Right cardiac atrium (tissue), 5 donors: ENCODE measurements around the gene SLC15A3. TPM values are rescaled to one million over a fixed set of nuclear protein-coding genes. Genes with fewer than 3 reads are reported as not detected.
A peak's percentile ranks its signal among the peaks of the same experiment; 100 is the strongest.

Experiments
- ATAC-seq, 2 donors: fragments of 200-7000 bp; cut with Tn5 transposase; one replicate each; pipeline versions ENCODE4 v1.8.0 to v1.9.1; 2020; ENCODE audit warnings: moderate library complexity in 2 of 2, mild to moderate bottlenecking in 1 of 2
- DNase-seq, 3 donors: peaks; one replicate each; pipeline ENCODE4 v3.0.0-alpha.2; 2020
- H3K27ac ChIP-seq: one replicate; pipeline ENCODE4 v1.5.1; 2013; ENCODE audit warnings: mild to moderate bottlenecking, low read length, control low read depth, moderate library complexity
- H3K27me3 ChIP-seq: one replicate; pipeline ENCODE4 v1.6.1; 2013; ENCODE audit not compliant: control insufficient read depth, insufficient read depth
- H3K4me1 ChIP-seq: one replicate; pipeline ENCODE4 v1.6.1; 2013; ENCODE audit warnings: low read length; ENCODE audit not compliant: control insufficient read depth, insufficient read depth
- H3K4me3 ChIP-seq: one replicate; pipeline ENCODE4 v1.5.1; 2013; ENCODE audit warnings: low read length, control low read depth
- H3K9me3 ChIP-seq: one replicate; pipeline ENCODE4 v1.6.1; 2013; ENCODE audit warnings: low read length; ENCODE audit not compliant: control insufficient read depth
- WGBS: extraction: QIAGEN DNeasy Blood & Tissue Kit; methylation state at CpG from one replicate; pipeline ENCODE4 v1.1.7; 2013; 5-methylcytosine and 5-hydroxymethylcytosine counted together
- intact Hi-C, 4 donors: fragments of 100-400 bp; cut with DNase I; formaldehyde crosslinking; loops; one replicate each; pipeline versions ENCODE4 v1.11.0 to v1.14.0; 2022 to 2023
- polyA plus RNA-seq: library from polyadenylated mRNA; stranded (reverse); fragments of 200-250 nt; gene quantifications from one replicate; pipeline ENCODE4 v1.2.3, GENCODE V29; 2013
- total RNA-seq, 4 donors: library from RNA; stranded (reverse); fragmentation: NEBNext Ultra II Directional; extraction: Animal tissue kit (Norgen Biotek cat#: 25700); gene quantifications; one replicate each; pipeline ENCODE4 v1.2.1, GENCODE V29; 2021
- donor health status: healthy with polysubstance abuse.
- donor health status: DM: no; HTN: yes; CAD: no.
- donor health status: DM: no; HTN: no; CAD: no.
- donor health status: DM: no; HTN: yes; CAD: no; lungs with severe emphysema.
- donor health status: DM: yes; HTN: yes; CAD: no.

SLC15A3 gene
- total and polyA plus RNA-seq, 5 donors: 17.4 to 24.7 (median 23.2) TPM

- peaks cover 2% of the 10 kb centered on the region for H3K4me1 ChIP-seq
- intact Hi-C loops: no loop called here
These were observed 6.7 kb downstream of the SLC15A3 start for GRCh38 chr11:60945295-60945667.

DNA sequence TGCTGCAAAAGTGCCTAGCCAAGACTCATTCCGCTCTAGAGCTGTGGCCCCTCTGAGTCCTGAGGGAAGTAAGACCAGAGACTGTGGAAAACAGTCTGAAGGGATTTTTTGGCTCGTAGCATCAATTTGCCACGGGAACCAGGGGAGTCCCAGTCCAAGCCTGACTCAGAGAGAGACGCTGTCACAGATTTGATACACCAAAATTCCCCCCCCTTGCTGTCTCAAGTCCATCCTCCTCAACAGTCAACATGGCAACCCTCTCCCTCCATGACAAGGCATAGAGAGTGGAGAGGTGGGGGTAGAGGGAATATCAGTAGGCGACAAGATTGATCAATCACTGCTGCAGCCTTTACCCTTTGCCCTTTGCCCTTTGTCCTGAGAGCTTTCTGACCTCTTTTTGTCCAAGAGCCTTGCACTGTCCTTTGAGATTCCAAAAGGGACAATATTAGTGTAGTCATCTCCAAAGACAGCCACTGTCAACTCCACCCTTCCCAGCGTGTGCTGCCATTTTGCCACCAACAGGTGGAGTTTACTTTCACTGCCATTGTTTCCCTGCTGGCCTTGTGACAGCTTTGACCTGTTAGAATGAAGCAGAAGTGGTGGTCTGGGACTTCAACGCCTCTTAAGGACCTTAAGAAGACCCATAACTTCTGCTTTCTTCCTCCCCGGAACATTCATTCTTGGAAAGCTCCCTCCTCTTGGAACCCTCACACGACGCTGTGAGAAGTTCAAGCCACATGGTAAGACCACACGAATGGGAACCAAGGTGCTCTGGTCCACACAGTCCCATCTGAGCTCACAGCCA, 7.3 kb downstream of the SLC15A3 start:
- peak in 1 of 3 donors; percentile 23 for DNase-seq
- H3K9me3 ChIP-seq: no peaks in the 10 kb centered on the region
- H3K4me1 ChIP-seq: peaks cover 2% of the 10 kb centered on the region
- no peak overlapping the region for H3K27ac ChIP-seq
- intact Hi-C loops: no loop called here
- no peaks in the 10 kb centered on the region for H3K27me3 ChIP-seq
- no peak overlapping the region for H3K4me3 ChIP-seq
- WGBS: 85% methylated on average over 11 of the region's 11 CpGs
- ATAC-seq: no peak

More at GRCh38 chr11:60945295-60945667, 6.7 kb downstream of the SLC15A3 start:
- Histone ChIP-seq H3K27ac (no peak overlapping the region), H3K4me3 (no peak overlapping the region), H3K9me3 (no peaks in the 10 kb centered on the region), H3K27me3 (no peaks in the 10 kb centered on the region)
- WGBS: 73% methylated on average over 5 of the region's 5 CpGs
- DNase-seq (peak in 1 of 3 donors; percentile 14), ATAC-seq (no peak)

GRCh38 chr11:60942970-60943565, 8.9 kb downstream of the SLC15A3 start:
- ATAC-seq: no peak
- peak in 1 of 3 donors; percentile 30 for DNase-seq
- Histone ChIP-seq H3K27me3 (no peaks in the 10 kb centered on the region), H3K27ac (no peak overlapping the region), H3K4me3 (no peak overlapping the region), H3K4me1 (no peaks in the 10 kb centered on the region), H3K9me3 (no peaks in the 10 kb centered on the region)
- WGBS: 62% methylated on average over 9 of the region's 9 CpGs
- intact Hi-C loops: no loop called here

DNA sequence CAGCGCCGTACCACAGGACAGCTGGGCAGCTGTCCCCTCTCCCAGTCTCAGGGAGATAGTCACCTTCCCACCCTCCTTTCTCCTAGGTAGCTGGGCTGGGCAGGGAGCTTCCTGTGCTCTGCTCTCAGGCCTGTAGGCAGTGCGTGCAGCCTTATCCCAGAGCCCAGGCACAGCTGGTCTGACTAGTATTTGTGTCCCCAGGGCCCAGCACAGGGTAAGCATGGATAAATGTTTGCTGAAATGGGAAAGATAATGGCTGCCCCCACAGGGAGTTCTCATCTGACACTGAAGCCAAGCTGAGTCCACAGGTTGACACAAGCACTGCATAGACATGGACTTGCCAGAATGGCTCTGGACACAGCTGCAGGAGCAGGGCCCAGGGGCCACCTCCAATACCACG, 9.8 kb downstream of the SLC15A3 start:
- Histone ChIP-seq H3K27ac (no peak overlapping the region), H3K27me3 (no peaks in the 10 kb centered on the region), H3K4me3 (no peak overlapping the region), H3K9me3 (no peaks in the 10 kb centered on the region), H3K4me1 (no peaks in the 10 kb centered on the region)
- intact Hi-C loops: no loop called here
- DNase-seq (peak in 1 of 3 donors; percentile 31), ATAC-seq (no peak)
- 83% methylated on average over 4 of the region's 4 CpGs for WGBS

DNA sequence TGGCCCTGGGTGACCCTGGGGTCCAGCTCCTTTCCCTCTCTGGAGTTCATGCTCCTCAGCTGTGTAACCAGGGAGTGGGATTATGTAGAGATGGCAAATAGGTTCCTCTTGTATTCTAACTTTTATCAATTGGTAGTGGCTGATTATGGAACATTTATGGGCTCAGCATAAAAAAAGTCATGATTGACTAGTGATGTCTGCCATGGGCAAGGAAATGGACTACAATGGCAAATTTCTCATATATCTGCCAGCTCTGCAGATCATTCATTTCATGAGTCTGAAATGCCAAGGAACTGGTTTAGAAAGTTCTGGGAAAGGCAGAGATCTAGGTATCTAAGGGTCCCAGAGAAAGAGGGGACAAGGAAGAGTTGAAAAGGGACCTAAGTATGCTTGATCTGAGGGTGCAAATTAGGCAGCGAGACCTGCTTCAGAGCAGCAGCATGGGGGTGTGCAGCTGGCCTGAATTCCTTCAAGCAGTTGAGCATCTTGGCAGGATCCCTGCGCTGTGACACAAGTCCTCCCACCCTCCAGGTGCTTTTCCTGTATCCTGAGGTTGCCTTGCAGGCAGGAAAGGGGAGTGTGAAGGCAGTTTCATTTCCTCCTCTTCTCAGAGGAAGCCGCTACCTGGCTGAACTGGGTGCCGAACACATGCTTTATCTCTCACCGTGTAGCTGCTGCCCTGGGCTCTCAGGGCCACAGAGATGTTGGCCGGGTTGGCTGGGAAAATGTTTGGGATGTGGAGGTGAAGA, 10.4 kb downstream of the SLC15A3 start:
- no peak overlapping the region for H3K4me3 ChIP-seq
- ATAC-seq (no peak), DNase-seq (no peak)
- intact Hi-C loops: no loop called here
- no peaks in the 10 kb centered on the region for H3K4me1 ChIP-seq
- no peak overlapping the region for H3K27ac ChIP-seq
- no peaks in the 10 kb centered on the region for H3K9me3 ChIP-seq
- WGBS: 76% methylated on average over 6 of the region's 6 CpGs
- no peaks in the 10 kb centered on the region for H3K27me3 ChIP-seq

- ATAC-seq: no peak
- no peaks in the 10 kb centered on the region for H3K4me1 ChIP-seq
These were observed 12.1 kb downstream of the SLC15A3 start for GRCh38 chr11:60939855-60940254.

DNA sequence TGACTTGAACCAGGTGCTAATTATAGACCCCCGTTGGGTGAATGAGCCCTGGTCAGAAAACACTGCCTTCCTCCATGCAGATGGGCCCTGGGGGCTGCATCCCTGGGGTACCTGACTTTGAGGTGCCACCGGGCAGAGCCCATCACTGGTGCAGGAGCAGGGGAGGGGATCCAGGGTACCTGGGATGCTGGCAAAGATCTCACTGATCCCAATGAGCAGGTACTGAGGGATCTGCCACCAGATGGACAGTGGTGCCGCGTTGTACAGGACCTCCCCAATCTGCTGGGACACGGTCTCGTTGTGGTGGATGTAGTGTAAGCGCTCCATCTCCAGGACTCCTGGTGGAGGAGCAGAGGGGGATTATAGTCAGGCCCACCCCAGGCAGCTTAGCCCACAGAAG, 12.7 kb downstream of the SLC15A3 start:
- WGBS: 90% methylated on average over 7 of the region's 7 CpGs
- Histone ChIP-seq H3K4me3 (no peak overlapping the region), H3K27me3 (no peaks in the 10 kb centered on the region), H3K4me1 (no peaks in the 10 kb centered on the region), H3K9me3 (no peaks in the 10 kb centered on the region), H3K27ac (no peak overlapping the region)
- intact Hi-C loops: no loop called here
- ATAC-seq: no peak
- DNase-seq: peak in 1 of 3 donors; percentile 17

More at GRCh38 chr11:60939855-60940254, 12.1 kb downstream of the SLC15A3 start:
- intact Hi-C loops: no loop called here
- WGBS: 55% methylated on average over 2 of the region's 2 CpGs
- Histone ChIP-seq H3K27ac (no peak overlapping the region), H3K27me3 (no peaks in the 10 kb centered on the region), H3K4me3 (no peak overlapping the region), H3K9me3 (no peaks in the 10 kb centered on the region)
- no peak for DNase-seq

DNA sequence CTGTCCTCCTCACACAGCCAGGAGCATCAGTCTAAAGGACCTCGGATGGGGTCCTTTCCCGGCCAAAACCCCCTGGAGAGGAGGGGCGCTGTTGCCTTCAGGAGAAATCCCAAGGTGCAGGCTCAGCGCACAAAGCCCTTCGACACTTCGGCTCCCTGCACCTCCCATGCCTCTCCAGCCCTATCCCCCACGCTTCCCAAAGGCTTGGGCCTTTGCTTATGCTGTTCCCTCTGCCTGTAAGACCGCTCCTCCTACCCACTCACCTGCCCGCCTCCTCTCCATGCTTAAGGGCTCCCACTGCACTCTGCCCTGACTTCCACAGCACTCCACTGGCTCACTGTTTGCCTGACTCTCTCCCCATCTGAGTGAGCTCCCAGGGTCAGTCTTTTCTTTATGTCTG, 13.5 kb downstream of the SLC15A3 start:
- ATAC-seq (no peak), DNase-seq (no peak)
- Histone ChIP-seq H3K27me3 (no peaks in the 10 kb centered on the region), H3K4me1 (no peaks in the 10 kb centered on the region), H3K27ac (no peak overlapping the region), H3K9me3 (no peaks in the 10 kb centered on the region), H3K4me3 (no peak overlapping the region)
- WGBS: 87% methylated on average over 9 of the region's 9 CpGs
- intact Hi-C loops: no loop called here

GRCh38 chr11:60937811-60938210, 14.2 kb downstream of the SLC15A3 start:
- H3K27ac ChIP-seq: no peak overlapping the region
- DNase-seq (peak in 1 of 3 donors; percentile 31), ATAC-seq (no peak)
- 93% methylated on average over 8 of the region's 8 CpGs for WGBS
- H3K4me1 ChIP-seq: no peaks in the 10 kb centered on the region
- intact Hi-C loops: no loop called here
- no peak overlapping the region for H3K4me3 ChIP-seq
- no peaks in the 10 kb centered on the region for H3K27me3 ChIP-seq
- no peaks in the 10 kb centered on the region for H3K9me3 ChIP-seq

DNA sequence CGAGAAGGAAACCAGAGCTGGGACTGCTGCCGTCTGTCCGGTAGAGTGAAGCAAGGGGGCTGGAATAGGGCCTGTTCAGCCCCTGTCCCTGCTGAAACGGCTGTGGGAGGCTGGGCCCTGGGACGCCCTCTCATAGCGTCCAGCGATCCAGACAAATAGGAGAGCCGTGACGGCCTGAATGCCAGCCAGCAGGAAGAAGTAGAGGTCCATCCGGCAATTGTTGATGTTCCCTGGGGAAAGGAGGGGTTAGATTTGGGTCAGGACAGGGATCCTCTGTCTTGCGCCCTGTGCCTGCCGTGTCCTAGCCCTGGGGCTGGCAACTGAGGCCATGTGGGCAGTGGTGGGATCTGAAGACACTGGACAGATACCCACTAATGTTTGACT, 14.8 kb downstream of the SLC15A3 start:
- Histone ChIP-seq H3K4me1 (no peaks in the 10 kb centered on the region), H3K9me3 (no peaks in the 10 kb centered on the region), H3K4me3 (no peak overlapping the region), H3K27ac (peak overlapping the region; percentile 14), H3K27me3 (no peaks in the 10 kb centered on the region)
- intact Hi-C loops: no loop called here
- WGBS: 55% methylated on average over 12 of the region's 12 CpGs
- DNase-seq (peak; percentile 54 to 83 (median 77)), ATAC-seq (peak; percentile 56 to 76)
